OCI-LY7 (cell line): ENCODE measurements around the gene KRTAP9-9. TPM values are rescaled to one million over a fixed set of nuclear protein-coding genes. Genes with fewer than 3 reads are reported as not detected.

Experiments used
- BruUV-seq: library from RNA; stranded (reverse); fragments of 400-500 nt; replicated peaks from 2 replicates; lab custom pipeline; 2021; lab: Mats Ljungman, UMichigan
- CTCF ChIA-PET: fragments of 300-600 bp; sonication (Branson Sonifier 250); formaldehyde crosslinking; loops from one replicate; lab custom pipeline; 2022; ENCODE audit warnings: antibody characterized with exemption; ENCODE audit not compliant: unreplicated experiment; lab: Charles Lee
- POLR2A ChIA-PET: fragments of 300-600 bp; sonication (Branson Sonifier 250); formaldehyde crosslinking; loops from one replicate; lab custom pipeline; 2022; ENCODE audit warnings: antibody characterized with exemption; lab: Charles Lee
- DNase-seq: peaks from one replicate; pipeline ENCODE4 v3.0.0-alpha.2; 2015; ENCODE audit warnings: low spot score
- H2AFZ ChIP-seq: fragments of 200-600 bp; sonication (generic), shearing (Covaris generic); 2 replicates; pipeline ENCODE4 v1.6.1; 2014; ENCODE audit warnings: mild to moderate bottlenecking, antibody characterized with exemption, low read length, moderate library complexity
- H3K27ac ChIP-seq: fragments of 200-600 bp; sonication (generic); 2 replicates; pipeline ENCODE4 v1.5.1; 2014; ENCODE audit warnings: mixed run types, low read depth, mild to moderate bottlenecking, moderate library complexity, low read length, inconsistent platforms; ENCODE audit not compliant: poor library complexity, severe bottlenecking
- H3K36me3 ChIP-seq: fragments of 200-600 bp; sonication (generic); 2 replicates; pipeline ENCODE4 v1.6.1; 2014; ENCODE audit warnings: mild to moderate bottlenecking, antibody characterized with exemption, low read length, moderate library complexity, mixed read lengths; ENCODE audit not compliant: insufficient read depth
- H3K4me1 ChIP-seq: fragments of 200-600 bp; sonication (generic); 2 replicates; pipeline ENCODE4 v1.5.1; 2014; ENCODE audit warnings: mild to moderate bottlenecking, low read length; ENCODE audit not compliant: insufficient read depth, poor library complexity, severe bottlenecking
- H3K4me2 ChIP-seq: fragments of 200-600 bp; sonication (generic); 2 replicates; pipeline ENCODE4 v1.6.1; 2014; ENCODE audit warnings: mild to moderate bottlenecking, low read length
- H3K4me3 ChIP-seq: fragments of 200-600 bp; sonication (generic); 2 replicates; pipeline ENCODE4 v1.5.1; 2014; ENCODE audit warnings: mild to moderate bottlenecking, low read depth, low read length; ENCODE audit not compliant: poor library complexity, severe bottlenecking
- H3K79me2 ChIP-seq: fragments of 200-600 bp; sonication (generic); 2 replicates; pipeline ENCODE4 v1.6.1; 2016; ENCODE audit warnings: low read depth, mild to moderate bottlenecking, low read length, moderate library complexity, mixed read lengths; ENCODE audit not compliant: insufficient read depth
- H3K9me2 ChIP-seq: fragments of 200-600 bp; sonication (generic); 2 replicates; pipeline ENCODE4 v1.6.1; 2016; ENCODE audit warnings: mild to moderate bottlenecking, low read length, mixed read lengths; ENCODE audit not compliant: insufficient read depth
- H3K9me3 ChIP-seq: fragments of 200-600 bp; sonication (generic); 2 replicates; pipeline ENCODE4 v1.6.1; 2014; ENCODE audit warnings: mild to moderate bottlenecking, mixed run types, low read length, mixed read lengths
- H4K20me1 ChIP-seq: fragments of 200-600 bp; sonication (generic); 2 replicates; pipeline ENCODE4 v1.6.1; 2014; ENCODE audit warnings: mild to moderate bottlenecking, antibody characterized with exemption, low read length, moderate library complexity, mixed read lengths; ENCODE audit not compliant: insufficient read depth
- EZH2phosphoT487 ChIP-seq: fragments of 200-600 bp; sonication (generic); IDR thresholded peaks from 2 replicates; pipeline ENCODE4 v1.6.1; 2018; ENCODE audit warnings: low read depth, borderline replicate concordance, mild to moderate bottlenecking, mixed run types, antibody characterized with exemption, low read length, moderate library complexity, mixed read lengths
- intact Hi-C: fragments of 100-400 bp; cut with micrococcal nuclease; formaldehyde crosslinking; loops from one replicate; pipeline ENCODE4 v1.10.0; 2022; ENCODE audit not compliant: unreplicated experiment
- total RNA-seq, 2 experiments: library from RNA; depleted of rRNA in 1 of 2; stranded (reverse); fragments of >200 nt in 1 of 2; shearing (Covaris generic) in 1 of 2; gene quantifications; 2 replicates each; pipeline ENCODE4 v1.2.3, GENCODE V29; 2014 to 2022
- TF ChIP-seq, protein P1 (sequence below): fragments of 200-600 bp; sonication (generic); conservative IDR thresholded peaks from 2 replicates; pipeline ENCODE4 v1.5.1; 2014; ENCODE audit warnings: mild to moderate bottlenecking, antibody characterized with exemption, low read length, moderate library complexity, mixed read lengths

The KRTAP9-9 gene
- total RNA-seq, 2 experiments from 2014 or later, result not detected

DNA sequence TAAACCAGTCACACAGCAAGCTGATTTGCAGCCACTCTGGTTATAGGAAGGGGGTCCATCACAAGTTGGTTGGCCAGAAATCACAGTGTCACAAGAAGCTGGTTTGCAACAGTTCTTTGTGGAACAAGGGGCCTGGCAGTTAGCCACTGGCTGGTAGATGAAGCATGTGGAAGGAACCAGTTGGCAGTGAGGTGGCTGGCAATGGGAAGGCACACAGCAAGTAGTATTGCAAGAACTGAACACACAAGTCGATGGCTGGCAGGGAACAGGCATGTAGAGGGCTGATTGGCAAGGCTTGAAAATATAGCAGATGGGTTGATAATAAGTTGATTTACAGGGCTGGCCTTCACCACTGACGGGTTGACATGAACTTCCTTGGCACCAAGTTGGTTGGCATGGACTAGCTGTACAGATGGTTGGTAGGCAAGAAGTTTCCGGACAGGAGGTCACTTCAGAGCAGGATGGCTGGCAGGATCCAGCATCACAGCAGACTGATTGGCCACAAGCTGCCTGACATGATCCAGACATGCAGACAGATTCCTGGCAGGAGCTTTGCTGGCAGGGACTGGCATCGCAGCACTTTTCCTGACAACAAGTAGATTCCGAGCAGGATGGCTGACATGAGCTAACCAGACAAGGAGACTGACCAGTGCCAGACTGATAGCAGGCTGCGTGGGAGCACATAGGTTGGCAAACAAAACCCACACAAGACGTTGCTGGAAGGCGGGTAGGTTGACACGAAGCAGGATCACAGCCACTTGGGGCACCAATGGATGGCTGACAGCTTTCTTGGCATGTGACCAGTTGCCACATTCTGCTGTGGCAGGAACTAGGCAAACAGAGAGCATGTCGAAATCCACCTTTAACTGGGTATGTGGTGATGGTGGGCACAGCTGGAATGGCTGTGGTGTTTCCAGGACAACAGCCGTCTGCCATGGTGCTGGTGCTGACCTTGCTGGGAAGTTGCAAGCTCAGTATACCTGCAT lies 47.0 kb downstream of the KRTAP9-9 start, which contains the start of gene KRTAP29-1:
TSS of gene KRTAP29-1 (minus strand) at position 936 of the 986 bp plus-strand sequence. CDS start at position 936, 0 bp downstream.
- DNase-seq, result no peak
- POLR2A ChIA-PET, result no interaction called here
- no peak within 1 kb of the TSS for H2AFZ ChIP-seq
- BruUV-seq, result no TSS peak
- no peak within 1 kb of the TSS for H3K4me2 ChIP-seq
- no peak within 1 kb of the TSS for H3K27ac ChIP-seq
- CTCF ChIA-PET, result no interaction called here
- H3K9me2 ChIP-seq, result no peaks in the 10 kb centered on the region
- H4K20me1 ChIP-seq, result no peaks in the 10 kb centered on the region
- H3K36me3 ChIP-seq, result no peaks in the 10 kb centered on the region
- intact Hi-C loops, result no loop called here
- no peaks in the 10 kb centered on the region for H3K9me3 ChIP-seq
- H3K4me3 ChIP-seq, result no peak within 1 kb of the TSS
- no peaks in the 10 kb centered on the region for H3K79me2 ChIP-seq
- no peaks in the 10 kb centered on the region for H3K4me1 ChIP-seq
- TF ChIP-seq, protein P1, sequence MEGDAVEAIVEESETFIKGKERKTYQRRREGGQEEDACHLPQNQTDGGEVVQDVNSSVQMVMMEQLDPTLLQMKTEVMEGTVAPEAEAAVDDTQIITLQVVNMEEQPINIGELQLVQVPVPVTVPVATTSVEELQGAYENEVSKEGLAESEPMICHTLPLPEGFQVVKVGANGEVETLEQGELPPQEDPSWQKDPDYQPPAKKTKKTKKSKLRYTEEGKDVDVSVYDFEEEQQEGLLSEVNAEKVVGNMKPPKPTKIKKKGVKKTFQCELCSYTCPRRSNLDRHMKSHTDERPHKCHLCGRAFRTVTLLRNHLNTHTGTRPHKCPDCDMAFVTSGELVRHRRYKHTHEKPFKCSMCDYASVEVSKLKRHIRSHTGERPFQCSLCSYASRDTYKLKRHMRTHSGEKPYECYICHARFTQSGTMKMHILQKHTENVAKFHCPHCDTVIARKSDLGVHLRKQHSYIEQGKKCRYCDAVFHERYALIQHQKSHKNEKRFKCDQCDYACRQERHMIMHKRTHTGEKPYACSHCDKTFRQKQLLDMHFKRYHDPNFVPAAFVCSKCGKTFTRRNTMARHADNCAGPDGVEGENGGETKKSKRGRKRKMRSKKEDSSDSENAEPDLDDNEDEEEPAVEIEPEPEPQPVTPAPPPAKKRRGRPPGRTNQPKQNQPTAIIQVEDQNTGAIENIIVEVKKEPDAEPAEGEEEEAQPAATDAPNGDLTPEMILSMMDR, result no peak
- TF ChIP-seq EZH2phosphoT487, result no peak

DNA sequence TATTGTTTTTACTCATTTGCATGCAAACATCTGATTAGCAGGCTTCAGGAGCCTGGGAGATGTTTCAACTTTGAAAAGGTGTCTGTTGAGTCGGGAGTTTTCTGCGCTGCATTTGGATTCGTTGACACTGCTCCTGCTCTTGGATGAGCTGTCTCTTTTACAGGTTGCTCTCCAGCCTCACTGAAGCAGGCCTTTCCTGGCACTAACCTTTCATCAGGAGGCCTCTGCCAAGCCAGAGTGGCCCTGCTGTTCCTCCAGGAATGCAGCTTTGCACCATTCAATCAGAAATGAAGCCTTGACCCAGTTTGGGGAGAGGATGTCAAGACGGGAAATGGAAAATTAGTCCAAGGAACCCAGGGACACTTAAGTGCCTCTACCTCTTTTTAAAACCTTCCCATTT lies 47.8 kb downstream of the KRTAP9-9 start:
- CTCF ChIA-PET, result no interaction called here
- Histone ChIP-seq H3K9me3 (no peaks in the 10 kb centered on the region), H4K20me1 (no peaks in the 10 kb centered on the region), H2AFZ (no peak overlapping the region), H3K4me1 (no peaks in the 10 kb centered on the region), H3K9me2 (no peaks in the 10 kb centered on the region), H3K27ac (no peak overlapping the region), H3K4me3 (no peak overlapping the region), H3K4me2 (no peak overlapping the region), H3K36me3 (no peaks in the 10 kb centered on the region), H3K79me2 (no peaks in the 10 kb centered on the region)
- POLR2A ChIA-PET, result no interaction called here
- no TSS peak for BruUV-seq
- TF ChIP-seq, protein P1, result no peak
- TF ChIP-seq EZH2phosphoT487, result no peak
- intact Hi-C loops, result no loop called here
- DNase-seq, result no peak

DNA sequence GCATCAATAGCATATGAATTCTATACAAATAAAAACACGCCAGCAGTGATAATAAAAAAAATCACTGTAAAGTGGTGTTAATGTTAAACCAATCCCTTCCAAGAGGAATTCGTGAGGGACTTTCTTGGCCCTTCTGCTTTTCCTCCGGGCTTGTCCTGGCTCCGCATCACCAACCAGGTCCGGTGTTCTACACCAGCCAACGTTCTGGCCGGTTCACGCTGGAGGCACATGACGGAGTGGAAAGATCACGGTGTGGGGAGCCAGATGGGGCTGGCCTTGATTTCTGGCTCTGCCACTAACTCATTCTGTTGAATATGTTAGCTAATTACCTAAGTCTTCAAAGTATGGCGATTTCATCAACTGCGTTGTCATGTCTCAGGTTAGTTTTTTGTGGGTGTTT lies 48.9 kb downstream of the KRTAP9-9 start:
- Histone ChIP-seq H2AFZ (no peak overlapping the region), H3K4me2 (no peak overlapping the region), H3K4me1 (peaks cover 8% of the 10 kb centered on the region), H3K36me3 (no peaks in the 10 kb centered on the region), H3K9me2 (no peaks in the 10 kb centered on the region), H3K4me3 (no peak overlapping the region), H3K9me3 (no peaks in the 10 kb centered on the region), H3K79me2 (no peaks in the 10 kb centered on the region), H3K27ac (no peak overlapping the region), H4K20me1 (no peaks in the 10 kb centered on the region)
- DNase-seq, result no peak
- ChIA-PET CTCF (no interaction called here), POLR2A (no interaction called here)
- no TSS peak for BruUV-seq
- no peak for TF ChIP-seq EZH2phosphoT487
- TF ChIP-seq, protein P1, result no peak
- intact Hi-C loops, result no loop called here
